ENCODE measurements around the gene GIT2. TPM values are rescaled to one million over a fixed set of nuclear protein-coding genes. Genes with fewer than 3 reads are reported as not detected.

The GIT2 gene
- polyA plus RNA-seq (2012; ENCODE audit: missing spikeins): 34.4 TPM

GRCh38 chr12:109995686-109996482, at the start of gene GIT2:
GIT2 (minus strand) TSS chr12:109996368; CDS start chr12:109996224, 144 bp downstream.
- TF ChIP-seq POLR2AphosphoS5 (IDR thresholded peaks at IDR 0.05; ENCODE audit: low read depth, low read length): peak; percentile 38; the same call in 1 of the 2 replicates
- peak; percentile 86; the same call in 1 of the 2 replicates for TF ChIP-seq POLR2A (IDR thresholded peaks at IDR 0.05; ENCODE audit: low read depth, low read length)
- no peak for TF ChIP-seq TAF1 (IDR thresholded peaks at IDR 0.05; ENCODE audit: borderline replicate concordance, low read depth, low read length)
- FAIRE-seq (peak; percentile 97), DNase-seq (ENCODE audit: insufficient read length) (peak; percentile 89)

DNA sequence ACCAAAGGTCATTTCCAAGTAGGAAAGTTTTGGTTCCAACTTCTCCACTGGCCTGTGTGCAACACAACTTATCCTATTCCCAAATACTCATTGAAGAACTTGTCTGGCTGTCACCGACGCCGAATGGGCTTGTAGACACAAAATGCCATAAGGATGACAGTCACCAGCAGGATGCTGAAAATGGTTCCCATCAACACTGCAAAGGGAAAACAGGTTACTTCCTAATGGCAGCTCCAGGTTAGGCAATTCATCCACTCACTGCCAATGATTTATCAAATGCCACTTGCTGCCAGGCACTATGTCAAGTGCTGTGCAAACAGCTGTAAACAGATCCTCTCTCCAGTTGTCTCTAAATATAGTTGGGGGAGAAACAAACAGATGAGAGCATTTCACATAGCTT, 46.1 kb upstream of the GIT2 start:
- FAIRE-seq (no peak), DNase-seq (ENCODE audit: insufficient read length) (no peak)
- TF ChIP-seq TAF1 (IDR thresholded peaks at IDR 0.05; ENCODE audit: borderline replicate concordance, low read depth, low read length): no peak
- no peak for TF ChIP-seq POLR2A (IDR thresholded peaks at IDR 0.05; ENCODE audit: low read depth, low read length)
- TF ChIP-seq POLR2AphosphoS5 (IDR thresholded peaks at IDR 0.05; ENCODE audit: low read depth, low read length): no peak

DNA sequence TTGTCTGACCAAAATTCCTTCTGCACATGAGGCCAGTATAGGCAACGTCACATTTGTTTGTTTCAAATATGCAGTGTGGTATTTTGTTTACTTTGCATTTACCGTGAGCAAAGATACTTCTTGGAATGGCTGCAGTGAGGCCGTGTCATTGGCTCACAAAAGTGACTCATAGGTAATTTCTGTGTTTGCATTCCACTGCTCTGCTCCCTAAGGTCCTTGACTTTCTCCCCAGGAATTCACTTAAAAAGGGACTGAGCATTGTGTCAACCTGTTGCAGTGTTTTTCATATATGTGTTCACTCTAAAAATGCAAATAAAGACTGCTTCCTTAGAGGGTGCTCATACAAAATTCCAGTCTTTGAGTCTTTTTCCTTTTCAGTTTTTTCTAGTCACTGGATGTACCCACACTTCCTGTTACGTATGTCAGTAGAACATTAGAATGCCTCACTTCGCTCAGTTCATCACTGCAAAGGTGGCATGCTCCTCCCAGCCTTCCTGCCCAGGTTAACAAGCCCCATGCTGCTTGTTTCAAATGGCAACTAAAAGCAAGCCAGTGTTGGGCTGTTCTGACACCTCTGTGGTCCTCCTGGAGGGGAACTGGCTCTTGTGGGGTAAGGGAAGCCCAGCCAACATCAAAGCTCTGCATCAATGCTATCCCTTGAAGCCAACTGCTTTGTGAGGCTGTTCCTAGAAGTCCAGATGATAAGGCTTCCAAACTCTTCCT, 43.1 kb upstream of the GIT2 start:
- FAIRE-seq (no peak), DNase-seq (ENCODE audit: insufficient read length) (no peak)
- TF ChIP-seq POLR2AphosphoS5 (IDR thresholded peaks at IDR 0.05; ENCODE audit: low read depth, low read length) (no peak), POLR2A (IDR thresholded peaks at IDR 0.05; ENCODE audit: low read depth, low read length) (no peak), TAF1 (IDR thresholded peaks at IDR 0.05; ENCODE audit: borderline replicate concordance, low read depth, low read length) (no peak)

DNA sequence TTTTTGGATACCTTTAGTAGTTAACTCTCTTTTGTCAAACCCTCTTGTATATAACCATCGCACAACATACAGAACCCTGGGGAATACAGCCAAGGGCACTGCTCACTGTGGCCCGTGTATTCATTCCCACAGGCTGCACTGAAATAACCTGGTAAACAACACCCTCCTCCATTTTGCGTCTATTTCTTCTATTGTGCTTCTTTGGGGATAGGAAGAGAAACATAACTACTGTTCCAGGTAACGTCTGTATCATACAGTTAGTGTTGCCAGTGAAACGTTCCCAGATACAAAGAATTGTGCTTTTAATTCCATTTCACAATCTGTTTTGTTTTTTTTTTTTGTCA, 42.5 kb upstream of the GIT2 start:
- no peak for FAIRE-seq
- no peak for DNase-seq (ENCODE audit: insufficient read length)
- TF ChIP-seq POLR2A (IDR thresholded peaks at IDR 0.05; ENCODE audit: low read depth, low read length): no peak

DNA sequence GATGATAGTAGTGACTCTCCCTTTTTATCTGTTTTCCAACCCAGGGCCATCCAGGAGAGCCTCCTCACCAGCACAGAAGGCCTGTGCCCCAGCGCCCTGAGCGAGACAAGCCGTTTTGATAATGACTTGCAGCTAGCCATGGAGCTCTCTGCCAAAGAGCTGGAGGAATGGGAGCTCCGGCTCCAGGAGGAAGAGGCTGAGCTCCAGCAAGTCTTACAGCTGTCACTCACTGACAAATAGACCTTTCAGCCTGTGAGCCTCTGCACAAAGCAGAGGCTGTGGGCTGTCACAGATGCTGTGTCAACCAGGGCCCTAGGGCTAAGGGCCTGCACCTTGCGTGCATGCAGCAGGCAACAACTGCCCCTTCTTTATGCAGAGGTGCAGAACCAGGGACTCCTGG, 41.1 kb upstream of the GIT2 start:
- DNase-seq (ENCODE audit: insufficient read length): no peak
- no peak for FAIRE-seq

GRCh38 chr12:110035534-110036104, 39.5 kb upstream of the GIT2 start:
- TF ChIP-seq POLR2A (IDR thresholded peaks at IDR 0.05; ENCODE audit: low read depth, low read length): no peak
- no peak for TF ChIP-seq TAF1 (IDR thresholded peaks at IDR 0.05; ENCODE audit: borderline replicate concordance, low read depth, low read length)
- no peak for TF ChIP-seq POLR2AphosphoS5 (IDR thresholded peaks at IDR 0.05; ENCODE audit: low read depth, low read length)
- no peak for FAIRE-seq
- no peak for DNase-seq (ENCODE audit: insufficient read length)

More for the DNA sequence above, 41.1 kb upstream of the GIT2 start:
- TF ChIP-seq TAF1 (IDR thresholded peaks at IDR 0.05; ENCODE audit: borderline replicate concordance, low read depth, low read length) (no peak), POLR2AphosphoS5 (IDR thresholded peaks at IDR 0.05; ENCODE audit: low read depth, low read length) (no peak), POLR2A (IDR thresholded peaks at IDR 0.05; ENCODE audit: low read depth, low read length) (no peak)

GRCh38 chr12:110033888-110034287, 37.7 kb upstream of the GIT2 start:
- no peak for TF ChIP-seq POLR2AphosphoS5 (IDR thresholded peaks at IDR 0.05; ENCODE audit: low read depth, low read length)
- TF ChIP-seq TAF1 (IDR thresholded peaks at IDR 0.05; ENCODE audit: borderline replicate concordance, low read depth, low read length): no peak
- no peak for TF ChIP-seq POLR2A (IDR thresholded peaks at IDR 0.05; ENCODE audit: low read depth, low read length)
- FAIRE-seq (no peak), DNase-seq (ENCODE audit: insufficient read length) (no peak)

DNA sequence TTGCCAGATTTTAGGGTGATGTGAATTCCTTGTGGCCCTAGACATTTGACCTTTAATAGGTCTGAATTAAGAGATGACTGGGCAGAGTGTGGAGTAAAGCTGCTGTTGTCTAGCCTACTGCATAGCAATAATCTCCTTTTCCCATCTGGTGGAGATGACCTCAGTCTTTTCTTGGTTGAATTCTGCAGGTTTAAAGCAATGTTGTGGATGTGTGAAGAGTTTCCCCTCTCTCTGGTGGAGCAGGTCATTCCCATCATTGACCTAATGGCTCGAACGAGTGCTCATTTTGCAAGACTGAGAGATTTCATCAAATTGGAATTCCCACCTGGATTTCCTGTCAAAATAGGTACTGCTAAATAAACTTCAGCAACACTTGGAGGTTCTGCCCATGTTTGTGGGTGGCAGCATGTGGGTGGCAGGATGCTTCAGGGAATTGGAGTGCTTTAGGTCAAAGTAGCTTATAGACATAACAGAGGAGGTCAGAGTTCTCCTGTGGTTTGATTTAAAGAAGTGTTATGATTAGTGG, 33.2 kb upstream of the GIT2 start:
- no peak for TF ChIP-seq POLR2A (IDR thresholded peaks at IDR 0.05; ENCODE audit: low read depth, low read length)
- TF ChIP-seq TAF1 (IDR thresholded peaks at IDR 0.05; ENCODE audit: borderline replicate concordance, low read depth, low read length): no peak
- TF ChIP-seq POLR2AphosphoS5 (IDR thresholded peaks at IDR 0.05; ENCODE audit: low read depth, low read length): no peak
- no peak for DNase-seq (ENCODE audit: insufficient read length)
- no peak for FAIRE-seq

DNA sequence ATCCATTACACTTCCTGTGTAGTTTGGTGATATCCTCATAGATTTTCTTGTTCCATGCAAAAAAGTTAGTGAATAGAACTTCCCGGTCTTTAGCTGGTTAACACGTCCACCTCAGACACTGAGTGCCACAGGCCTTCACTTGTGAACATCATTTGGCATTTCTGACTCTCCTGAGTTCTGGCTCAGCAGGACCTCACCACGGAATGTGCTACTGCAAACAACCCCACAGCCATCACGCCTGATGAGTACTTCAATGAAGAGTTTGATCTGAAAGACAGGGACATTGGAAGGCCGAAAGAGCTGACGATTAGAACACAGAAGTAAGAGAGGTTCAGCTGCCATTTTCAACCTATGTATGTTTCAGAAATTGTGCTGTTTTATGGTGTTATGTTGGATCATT, 32.2 kb upstream of the GIT2 start:
- FAIRE-seq: no peak
- no peak for TF ChIP-seq POLR2AphosphoS5 (IDR thresholded peaks at IDR 0.05; ENCODE audit: low read depth, low read length)
- no peak for TF ChIP-seq POLR2A (IDR thresholded peaks at IDR 0.05; ENCODE audit: low read depth, low read length)
- no peak for TF ChIP-seq TAF1 (IDR thresholded peaks at IDR 0.05; ENCODE audit: borderline replicate concordance, low read depth, low read length)
- DNase-seq (ENCODE audit: insufficient read length): no peak

DNA sequence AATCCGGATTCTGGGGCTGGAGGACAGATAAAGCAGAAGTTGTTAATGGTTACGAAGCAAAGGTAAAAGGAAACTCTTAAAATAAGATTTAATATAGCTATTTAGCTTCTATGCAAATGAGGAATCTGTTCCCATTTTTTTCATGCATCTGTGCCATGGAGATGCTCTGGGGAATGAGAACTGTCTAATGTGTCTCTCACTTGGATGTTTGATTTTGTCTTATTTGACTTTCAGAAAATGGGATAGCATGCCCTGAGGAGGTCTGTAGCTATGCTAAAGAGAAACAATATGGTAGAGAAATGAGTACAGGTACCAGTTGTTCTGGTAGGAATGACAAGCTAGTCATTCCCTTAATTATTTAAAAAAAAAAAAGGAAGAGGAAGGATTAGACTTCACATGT, 27.9 kb upstream of the GIT2 start:
- FAIRE-seq (peak; percentile 17), DNase-seq (ENCODE audit: insufficient read length) (no peak)
- no peak for TF ChIP-seq POLR2A (IDR thresholded peaks at IDR 0.05; ENCODE audit: low read depth, low read length)
- TF ChIP-seq POLR2AphosphoS5 (IDR thresholded peaks at IDR 0.05; ENCODE audit: low read depth, low read length): no peak

DNA sequence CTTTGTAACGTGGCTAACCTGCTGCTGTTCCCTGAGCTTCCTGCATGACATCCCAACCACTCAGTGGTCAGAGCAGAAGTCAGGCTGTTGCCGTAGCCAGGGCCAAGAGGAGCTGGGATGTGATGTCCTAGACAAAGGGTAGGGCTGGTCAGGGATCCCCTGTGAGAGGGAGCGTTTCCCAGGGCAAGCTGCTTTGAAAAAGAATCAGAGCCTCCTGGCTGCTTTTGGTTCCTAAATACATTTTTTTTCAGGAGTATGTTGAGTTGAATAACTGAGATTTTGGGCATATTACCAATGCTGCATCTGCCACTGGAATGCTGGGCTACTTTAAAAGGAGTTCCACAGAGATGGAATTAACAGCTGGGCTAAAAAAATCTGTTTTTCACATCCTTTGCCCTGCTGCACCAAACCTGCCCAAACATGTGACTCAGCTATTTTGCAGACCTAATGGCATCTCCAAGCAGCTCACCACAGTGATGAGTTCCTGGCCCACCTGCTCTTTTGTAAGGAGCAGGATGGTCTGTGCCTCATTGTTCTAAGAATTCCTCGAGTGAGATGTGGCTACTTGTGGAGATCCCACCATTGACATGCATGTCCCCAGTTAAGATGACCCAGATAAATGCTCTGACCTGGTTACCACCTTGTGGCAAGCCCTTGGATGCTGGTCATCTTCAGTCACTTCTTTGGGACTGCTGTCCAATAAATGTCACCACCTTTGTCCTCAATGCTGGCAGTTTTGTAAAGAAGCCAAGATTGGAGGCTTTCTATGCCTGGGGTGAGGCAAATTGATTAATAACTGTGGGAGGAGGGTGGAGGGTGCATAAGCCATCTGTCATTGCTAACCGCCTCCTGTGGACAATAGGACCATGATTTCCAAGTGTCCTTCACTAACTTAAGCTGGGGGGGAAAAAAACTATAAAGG, 27.2 kb upstream of the GIT2 start:
- DNase-seq (ENCODE audit: insufficient read length) (no peak), FAIRE-seq (no peak)
- TF ChIP-seq POLR2AphosphoS5 (IDR thresholded peaks at IDR 0.05; ENCODE audit: low read depth, low read length) (no peak), TAF1 (IDR thresholded peaks at IDR 0.05; ENCODE audit: borderline replicate concordance, low read depth, low read length) (no peak), POLR2A (IDR thresholded peaks at IDR 0.05; ENCODE audit: low read depth, low read length) (no peak)
